ES-I3 (cell line): ENCODE measurements around the gene ID3.
"Not testable (repeated sequence)": the region's sequence is repeated elsewhere in the genome, so short reads cannot be mapped to it uniquely, and the experiment has no call there.

ENCODE experiments used
- H3K36me3 ChIP-seq: 2 replicates; pipeline ENCODE4 v1.6.1; 2013; ENCODE audit warnings: mild to moderate bottlenecking, low read length, control low read depth, moderate library complexity; ENCODE audit not compliant: insufficient read depth
- H3K4me1 ChIP-seq: 2 replicates; pipeline ENCODE4 v1.6.1; 2013; ENCODE audit warnings: mild to moderate bottlenecking, control low read depth, low read length; ENCODE audit not compliant: insufficient read depth
- H3K9ac ChIP-seq: 2 replicates; pipeline ENCODE4 v1.6.1; 2013; ENCODE audit warnings: low read depth, mild to moderate bottlenecking, low read length, moderate library complexity
- H3K9me3 ChIP-seq: 2 replicates; pipeline ENCODE4 v1.6.1; 2013; ENCODE audit warnings: mild to moderate bottlenecking, low read length, moderate library complexity; ENCODE audit not compliant: control insufficient read depth, insufficient read depth

ID3 gene

GRCh38 chr1:23593042-23593521 lies 33.8 kb upstream of the ID3 start:
- H3K4me1 ChIP-seq, result peaks cover 71% of the 10 kb centered on the region
- no peak overlapping the region for H3K9ac ChIP-seq
- no peaks in the 10 kb centered on the region for H3K36me3 ChIP-seq
- H3K9me3 ChIP-seq, result no peaks in the 10 kb centered on the region

- Histone ChIP-seq H3K36me3 (no peaks in the 10 kb centered on the region), H3K9ac (no peak overlapping the region), H3K4me1 (peaks cover 64% of the 10 kb centered on the region), H3K9me3 (no peaks in the 10 kb centered on the region)
Observed at GRCh38 chr1:23592209-23592892, 33.0 kb upstream of the ID3 start.

- no peak overlapping the region for H3K9ac ChIP-seq
- H3K4me1 ChIP-seq, result peaks cover 58% of the 10 kb centered on the region
- no peaks in the 10 kb centered on the region for H3K9me3 ChIP-seq
- H3K36me3 ChIP-seq, result no peaks in the 10 kb centered on the region
Observed at GRCh38 chr1:23591460-23592208, 32.3 kb upstream of the ID3 start.

- H3K36me3 ChIP-seq, result no peaks in the 10 kb centered on the region
- no peak overlapping the region for H3K9ac ChIP-seq
- no peaks in the 10 kb centered on the region for H3K9me3 ChIP-seq
- peaks cover 53% of the 10 kb centered on the region for H3K4me1 ChIP-seq
Observed at GRCh38 chr1:23590058-23590783, 30.9 kb upstream of the ID3 start.

- no peak overlapping the region for H3K9ac ChIP-seq
- H3K9me3 ChIP-seq, result no peaks in the 10 kb centered on the region
- H3K4me1 ChIP-seq, result peaks cover 48% of the 10 kb centered on the region
- H3K36me3 ChIP-seq, result no peaks in the 10 kb centered on the region
Observed at GRCh38 chr1:23589585-23589986, 30.3 kb upstream of the ID3 start.

- no peaks in the 10 kb centered on the region for H3K9me3 ChIP-seq
- H3K4me1 ChIP-seq, result peaks cover 42% of the 10 kb centered on the region
- H3K36me3 ChIP-seq, result no peaks in the 10 kb centered on the region
- H3K9ac ChIP-seq, result no peak overlapping the region
Observed at GRCh38 chr1:23588749-23589548, 29.6 kb upstream of the ID3 start.

GRCh38 chr1:23585321-23586022 lies 26.2 kb upstream of the ID3 start:
- H3K9ac ChIP-seq, result no peak overlapping the region

GRCh38 chr1:23583727-23584126 lies 24.4 kb upstream of the ID3 start:
- H3K9me3 ChIP-seq, H3K36me3 ChIP-seq, H3K4me1 ChIP-seq, H3K9ac ChIP-seq: not testable (repeated sequence)

More at GRCh38 chr1:23585321-23586022, 26.2 kb upstream of the ID3 start:
- Histone ChIP-seq H3K9me3 (no peaks in the 10 kb centered on the region), H3K36me3 (no peaks in the 10 kb centered on the region), H3K4me1 (peaks cover 17% of the 10 kb centered on the region; the same call in 1 of the 2 replicates)

- no peak overlapping the region for H3K9ac ChIP-seq
- no peaks in the 10 kb centered on the region for H3K4me1 ChIP-seq
- H3K9me3 ChIP-seq, result no peaks in the 10 kb centered on the region
- H3K36me3 ChIP-seq, result no peaks in the 10 kb centered on the region
Observed at GRCh38 chr1:23582820-23583219, 23.5 kb upstream of the ID3 start.

- Histone ChIP-seq H3K36me3 (no peaks in the 10 kb centered on the region), H3K4me1 (peaks cover 12% of the 10 kb centered on the region), H3K9ac (no peak overlapping the region), H3K9me3 (no peaks in the 10 kb centered on the region)
Observed at GRCh38 chr1:23581219-23581618, 21.9 kb upstream of the ID3 start.

GRCh38 chr1:23578997-23579363 lies 19.7 kb upstream of the ID3 start:
- Histone ChIP-seq H3K36me3 (no peaks in the 10 kb centered on the region), H3K4me1 (peaks cover 12% of the 10 kb centered on the region), H3K9me3 (no peaks in the 10 kb centered on the region), H3K9ac (no peak overlapping the region)

- Histone ChIP-seq H3K36me3 (no peaks in the 10 kb centered on the region), H3K4me1 (peaks cover 12% of the 10 kb centered on the region), H3K9me3 (no peaks in the 10 kb centered on the region), H3K9ac (no peak overlapping the region)
Observed at GRCh38 chr1:23578311-23578996, 19.2 kb upstream of the ID3 start.
